ENCODE results near the gene LIMK1. TPM values are rescaled to one million over a fixed set of nuclear protein-coding genes. Genes with fewer than 3 reads are reported as not detected.

LIMK1 gene
- total RNA-seq, 1 donor from 2014 or later, result 51.0 TPM

DNA sequence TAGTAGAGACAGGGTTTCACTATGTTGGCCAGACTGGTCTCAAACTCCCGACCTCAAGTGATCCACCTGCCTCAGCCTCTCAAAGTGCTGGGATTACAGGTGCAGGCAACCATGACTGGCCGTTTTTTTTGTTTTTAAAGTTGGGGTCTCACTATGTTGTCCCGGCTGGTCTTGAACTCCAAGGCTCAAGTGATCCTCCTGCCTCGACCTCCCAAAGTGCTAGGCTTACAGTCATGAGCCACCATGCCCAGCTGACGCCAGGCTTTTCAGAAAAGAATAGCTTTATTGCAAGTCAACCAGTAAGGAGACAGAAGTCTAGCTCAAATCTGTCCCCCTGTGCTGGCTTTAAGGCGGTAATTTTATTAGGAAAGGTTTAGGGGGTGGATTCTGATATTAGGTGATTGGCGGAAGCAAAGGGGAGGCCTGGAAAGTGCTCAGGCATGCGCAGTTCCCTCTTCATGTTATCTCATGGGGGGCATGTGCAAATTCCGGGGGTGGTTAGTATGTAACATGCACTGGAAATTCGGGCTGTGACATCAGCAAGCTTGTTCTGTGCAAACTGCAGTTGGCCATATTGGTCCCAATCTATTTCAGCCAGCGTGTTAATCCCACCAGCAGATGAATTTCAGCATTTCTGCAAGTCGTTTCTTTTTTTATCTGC, 42.7 kb downstream of the LIMK1 start:
- TF ChIP-seq, protein P1, sequence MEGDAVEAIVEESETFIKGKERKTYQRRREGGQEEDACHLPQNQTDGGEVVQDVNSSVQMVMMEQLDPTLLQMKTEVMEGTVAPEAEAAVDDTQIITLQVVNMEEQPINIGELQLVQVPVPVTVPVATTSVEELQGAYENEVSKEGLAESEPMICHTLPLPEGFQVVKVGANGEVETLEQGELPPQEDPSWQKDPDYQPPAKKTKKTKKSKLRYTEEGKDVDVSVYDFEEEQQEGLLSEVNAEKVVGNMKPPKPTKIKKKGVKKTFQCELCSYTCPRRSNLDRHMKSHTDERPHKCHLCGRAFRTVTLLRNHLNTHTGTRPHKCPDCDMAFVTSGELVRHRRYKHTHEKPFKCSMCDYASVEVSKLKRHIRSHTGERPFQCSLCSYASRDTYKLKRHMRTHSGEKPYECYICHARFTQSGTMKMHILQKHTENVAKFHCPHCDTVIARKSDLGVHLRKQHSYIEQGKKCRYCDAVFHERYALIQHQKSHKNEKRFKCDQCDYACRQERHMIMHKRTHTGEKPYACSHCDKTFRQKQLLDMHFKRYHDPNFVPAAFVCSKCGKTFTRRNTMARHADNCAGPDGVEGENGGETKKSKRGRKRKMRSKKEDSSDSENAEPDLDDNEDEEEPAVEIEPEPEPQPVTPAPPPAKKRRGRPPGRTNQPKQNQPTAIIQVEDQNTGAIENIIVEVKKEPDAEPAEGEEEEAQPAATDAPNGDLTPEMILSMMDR (IDR thresholded peaks at IDR 0.05; ENCODE audit: unreplicated experiment), result no peak
- Mint-ChIP-seq H3K27me3 (ENCODE audit: unreplicated experiment) (peaks cover 2% of the 10 kb centered on the region), H3K4me3 (ENCODE audit: unreplicated experiment) (no peak overlapping the region), H3K9me3 (ENCODE audit: unreplicated experiment) (no peaks in the 10 kb centered on the region), H3K4me1 (ENCODE audit: unreplicated experiment) (no peaks in the 10 kb centered on the region), H3K36me3 (ENCODE audit: low read depth, unreplicated experiment) (peaks cover 2% of the 10 kb centered on the region), H3K27ac (ENCODE audit: unreplicated experiment) (no peak overlapping the region)
- no peak for DNase-seq (ENCODE audit: low spot score)

DNA sequence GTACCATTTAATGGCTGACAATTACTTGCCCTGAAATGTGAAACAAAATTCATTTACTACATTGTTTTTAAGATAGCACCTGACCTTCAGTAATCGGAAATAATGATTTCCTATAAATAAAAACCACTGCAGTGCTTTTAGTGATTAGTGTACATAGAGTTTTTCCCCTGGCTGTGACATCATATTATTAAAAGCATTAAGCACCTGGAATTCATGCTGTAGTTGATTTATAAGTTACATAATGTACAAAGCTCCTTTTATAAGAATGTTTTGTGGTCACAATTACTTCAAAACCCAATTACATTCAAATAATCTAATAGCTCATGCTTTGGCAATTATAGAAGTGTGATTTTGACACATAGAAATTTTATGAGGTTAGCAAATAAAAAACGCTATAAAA, 46.3 kb downstream of the LIMK1 start:
- H3K4me3 Mint-ChIP-seq (ENCODE audit: unreplicated experiment), result no peak overlapping the region
- no peak overlapping the region for H3K27ac Mint-ChIP-seq (ENCODE audit: unreplicated experiment)
- no peaks in the 10 kb centered on the region for H3K9me3 Mint-ChIP-seq (ENCODE audit: unreplicated experiment)
- no peak for DNase-seq (ENCODE audit: low spot score)
- TF ChIP-seq, protein P1 (IDR thresholded peaks at IDR 0.05; ENCODE audit: unreplicated experiment), result no peak
- no peaks in the 10 kb centered on the region for H3K4me1 Mint-ChIP-seq (ENCODE audit: unreplicated experiment)
- peaks cover 2% of the 10 kb centered on the region for H3K27me3 Mint-ChIP-seq (ENCODE audit: unreplicated experiment)
- no peaks in the 10 kb centered on the region for H3K36me3 Mint-ChIP-seq (ENCODE audit: low read depth, unreplicated experiment)

DNA sequence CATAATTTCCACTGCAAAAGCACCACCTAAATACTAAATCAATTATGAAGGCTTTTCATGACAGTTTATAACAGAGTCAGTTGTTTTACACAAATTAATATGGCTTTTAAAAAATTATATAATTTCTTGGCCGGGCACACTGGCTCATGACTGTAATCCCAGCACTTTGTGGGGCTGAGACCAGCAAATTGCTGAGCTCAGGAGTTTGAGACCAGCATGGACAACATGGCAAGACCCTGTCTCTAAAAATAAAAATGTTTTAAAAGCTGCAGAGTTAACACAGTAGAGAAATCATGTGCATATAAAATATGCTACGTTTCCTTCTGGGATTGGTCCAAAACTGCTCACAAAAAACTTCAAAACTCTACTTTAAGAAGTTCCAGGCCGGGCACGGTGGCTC, 46.9 kb downstream of the LIMK1 start:
- no peaks in the 10 kb centered on the region for H3K36me3 Mint-ChIP-seq (ENCODE audit: low read depth, unreplicated experiment)
- TF ChIP-seq, protein P1 (IDR thresholded peaks at IDR 0.05; ENCODE audit: unreplicated experiment), result no peak
- no peak overlapping the region for H3K27ac Mint-ChIP-seq (ENCODE audit: unreplicated experiment)
- DNase-seq (ENCODE audit: low spot score), result no peak
- H3K4me3 Mint-ChIP-seq (ENCODE audit: unreplicated experiment), result no peak overlapping the region
- H3K4me1 Mint-ChIP-seq (ENCODE audit: unreplicated experiment), result no peaks in the 10 kb centered on the region
- H3K27me3 Mint-ChIP-seq (ENCODE audit: unreplicated experiment), result peaks cover 2% of the 10 kb centered on the region
- no peaks in the 10 kb centered on the region for H3K9me3 Mint-ChIP-seq (ENCODE audit: unreplicated experiment)

DNA sequence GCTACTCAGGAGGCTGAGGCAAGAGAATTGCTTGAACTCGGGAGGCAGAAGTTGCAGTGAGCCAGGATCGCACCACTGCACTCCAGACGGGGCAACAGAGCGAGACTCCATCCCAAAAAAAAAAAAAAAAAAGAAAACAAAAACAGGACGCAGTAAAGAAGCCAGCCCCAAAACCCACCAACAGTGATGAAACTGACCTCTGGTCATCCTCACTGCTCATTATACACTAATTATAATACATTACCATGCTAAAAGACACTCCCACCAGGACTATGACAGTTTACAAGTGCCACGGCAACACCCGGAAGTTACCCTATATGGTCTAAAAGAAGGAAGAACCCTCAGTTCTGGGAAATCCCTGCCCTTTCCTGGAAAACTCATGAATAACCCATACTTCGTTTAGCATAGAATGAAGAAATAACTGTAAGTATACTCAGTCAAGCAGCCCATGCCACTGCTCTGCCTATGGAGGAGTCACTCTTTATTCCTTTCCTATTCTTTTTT, 50.6 kb downstream of the LIMK1 start:
- Mint-ChIP-seq H3K36me3 (ENCODE audit: low read depth, unreplicated experiment) (no peaks in the 10 kb centered on the region), H3K4me3 (ENCODE audit: unreplicated experiment) (no peak overlapping the region), H3K27me3 (ENCODE audit: unreplicated experiment) (peaks cover 3% of the 10 kb centered on the region), H3K9me3 (ENCODE audit: unreplicated experiment) (no peaks in the 10 kb centered on the region), H3K4me1 (ENCODE audit: unreplicated experiment) (peaks cover 4% of the 10 kb centered on the region), H3K27ac (ENCODE audit: unreplicated experiment) (no peak overlapping the region)
- DNase-seq (ENCODE audit: low spot score), result no peak
- TF ChIP-seq, protein P1 (IDR thresholded peaks at IDR 0.05; ENCODE audit: unreplicated experiment), result no peak

DNA sequence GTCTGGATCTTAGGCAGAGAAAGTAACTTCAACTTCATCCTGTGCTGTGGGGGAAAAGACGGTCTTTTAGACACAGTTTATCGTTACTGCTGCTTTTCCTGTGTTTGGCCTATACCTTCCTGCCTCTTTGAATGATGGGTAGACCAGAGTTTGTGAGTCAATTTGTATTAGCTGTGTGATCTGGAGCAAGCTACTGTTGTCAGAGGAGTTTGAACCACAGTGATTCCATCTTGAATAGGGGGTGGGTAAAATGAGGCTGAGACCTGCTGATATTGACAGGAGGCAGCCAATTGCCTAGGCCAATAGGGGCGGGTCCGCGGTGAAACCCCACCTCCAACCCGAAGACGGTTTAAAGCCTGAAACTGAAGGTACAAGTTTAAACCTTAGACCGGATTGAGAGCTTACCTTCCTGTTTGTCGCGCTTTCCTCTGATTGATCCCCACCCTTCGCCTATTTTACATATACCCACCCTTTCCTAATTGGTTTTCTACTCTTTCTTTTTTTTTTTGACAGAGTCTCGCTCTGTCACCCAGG, 54.8 kb downstream of the LIMK1 start:
- DNase-seq (ENCODE audit: low spot score), result no peak
- H3K27me3 Mint-ChIP-seq (ENCODE audit: unreplicated experiment), result peaks cover 4% of the 10 kb centered on the region
- H3K36me3 Mint-ChIP-seq (ENCODE audit: low read depth, unreplicated experiment), result no peaks in the 10 kb centered on the region
- H3K4me1 Mint-ChIP-seq (ENCODE audit: unreplicated experiment), result peaks cover 7% of the 10 kb centered on the region
- no peaks in the 10 kb centered on the region for H3K9me3 Mint-ChIP-seq (ENCODE audit: unreplicated experiment)
- no peak overlapping the region for H3K27ac Mint-ChIP-seq (ENCODE audit: unreplicated experiment)
- H3K4me3 Mint-ChIP-seq (ENCODE audit: unreplicated experiment), result no peak overlapping the region
- TF ChIP-seq, protein P1 (IDR thresholded peaks at IDR 0.05; ENCODE audit: unreplicated experiment), result no peak

Measured in endothelial cell (in vitro differentiated cells).